Endothelial cell of hepatic sinusoid (primary cell): ENCODE data around the gene ATP5MC3.
"Not testable (repeated sequence)": the region's sequence is repeated elsewhere in the genome, so short reads cannot be mapped to it uniquely, and the experiment has no call there.

ENCODE experiments used
- in situ Hi-C: cut with HindIII; loops from 2 replicates; pipeline ENCODE4 v1.10.0; 2017; ENCODE audit warnings: low sequenced_read_pairs

The ATP5MC3 gene

GRCh38 chr2:175181104-175181876, at the start of gene ATP5MC3:
Gene ATP5MC3 (minus strand): TSS chr2:175181710. CDS start chr2:175181393, 317 bp downstream.
- in situ Hi-C loops: no loop called here

DNA sequence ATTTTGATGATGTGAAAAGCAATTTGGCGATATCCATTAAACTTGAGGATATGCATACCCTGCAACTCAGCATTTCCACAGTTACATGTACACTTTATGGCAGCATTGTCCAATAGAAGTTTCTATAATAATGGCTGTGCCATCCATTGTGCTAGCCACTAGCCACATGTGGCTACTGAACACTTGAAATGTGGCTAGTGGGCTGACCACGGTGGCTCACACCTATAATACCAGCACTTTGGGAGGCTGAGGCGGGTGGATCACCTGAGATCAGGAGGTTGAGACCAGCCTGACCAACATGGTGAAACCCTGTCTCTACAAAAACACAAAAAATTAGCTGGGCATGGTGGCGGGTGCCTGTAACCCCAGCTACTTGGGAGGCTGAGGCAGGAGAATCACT, 47.1 kb upstream of the ATP5MC3 start:
- in situ Hi-C loops: not testable (repeated sequence)

GRCh38 chr2:175228179-175228578, 46.7 kb upstream of the ATP5MC3 start:
- in situ Hi-C loops: no loop called here

DNA sequence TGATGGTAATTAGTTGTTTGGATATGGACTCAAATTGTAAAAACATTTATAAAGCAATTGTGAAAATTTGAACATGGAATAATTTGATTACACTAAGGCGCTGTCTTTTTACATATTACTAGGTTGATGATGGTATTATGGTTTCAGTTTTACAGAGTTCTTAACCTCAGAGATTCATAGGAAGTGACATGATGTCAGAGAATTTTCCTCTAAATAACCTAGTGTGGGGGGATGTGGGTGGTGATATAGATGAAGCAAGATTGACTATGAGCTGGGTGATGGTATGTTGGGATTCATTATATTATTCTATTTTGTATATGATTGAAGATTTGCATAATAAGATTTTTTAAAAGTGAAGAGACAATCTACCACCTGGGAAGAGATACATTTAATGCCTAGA, 45.9 kb upstream of the ATP5MC3 start:
- in situ Hi-C loops: no loop called here

- in situ Hi-C loops: no loop called here
Measured at GRCh38 chr2:175220075-175220474, 38.6 kb upstream of the ATP5MC3 start.

- in situ Hi-C loops: no loop called here
Measured at GRCh38 chr2:175218551-175218950, 37.0 kb upstream of the ATP5MC3 start.

DNA sequence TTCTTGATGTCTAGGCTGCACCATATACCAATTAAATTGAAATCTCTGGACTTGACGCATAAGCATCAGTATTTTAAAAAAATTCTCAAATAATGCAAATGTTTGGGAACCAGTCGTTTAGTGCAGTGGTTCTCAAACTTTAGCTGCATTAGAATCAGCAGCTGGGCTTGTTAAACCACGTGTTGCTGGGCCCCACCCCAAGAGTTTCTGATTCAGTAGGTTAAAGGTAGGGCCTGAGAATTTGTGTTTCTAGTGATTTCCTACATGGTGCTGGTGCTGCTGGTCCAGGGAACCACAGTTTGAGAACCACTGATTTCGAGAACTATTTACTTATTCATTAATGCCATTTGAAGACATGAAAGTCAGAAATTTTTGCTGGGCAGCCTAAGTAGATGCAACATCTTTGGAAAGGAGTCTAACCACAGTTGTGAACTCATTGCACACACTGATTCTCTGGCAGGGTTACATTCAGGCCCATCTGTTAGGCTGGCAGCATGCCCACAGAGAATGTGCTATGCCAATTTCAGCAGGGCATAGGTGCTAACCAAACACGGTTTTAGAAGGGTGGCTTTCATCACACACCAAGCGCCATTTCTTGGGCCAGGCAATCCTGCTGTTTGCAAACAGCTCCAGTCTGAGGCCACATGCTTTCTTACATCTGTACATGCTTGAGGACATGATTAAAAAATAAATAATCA, 26.4 kb upstream of the ATP5MC3 start:
- in situ Hi-C loops: no loop called here

DNA sequence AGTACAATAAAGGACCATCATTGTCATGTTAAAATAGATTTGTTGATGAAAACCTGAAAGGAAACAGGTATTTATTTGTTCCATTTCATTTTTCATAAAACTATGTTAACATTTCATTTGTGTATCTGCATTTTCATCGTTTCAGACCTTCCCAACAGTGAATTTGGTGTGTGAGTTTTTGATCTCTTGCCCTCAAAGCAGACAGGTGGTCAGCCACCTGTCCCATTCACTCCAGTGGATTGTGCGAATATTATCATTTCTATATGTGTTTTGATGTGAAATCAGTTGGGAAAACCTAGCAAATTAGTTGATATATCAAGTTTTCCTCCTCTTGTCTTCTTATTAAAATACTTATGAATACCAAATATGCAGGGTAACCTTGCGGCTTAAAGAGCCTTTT, 25.4 kb upstream of the ATP5MC3 start:
- in situ Hi-C loops: no loop called here

- in situ Hi-C loops: no loop called here
Measured at GRCh38 chr2:175205523-175205922, 24.0 kb upstream of the ATP5MC3 start.

GRCh38 chr2:175203621-175204496, 22.3 kb upstream of the ATP5MC3 start:
- in situ Hi-C loops: no loop called here

GRCh38 chr2:175195012-175195411, 13.5 kb upstream of the ATP5MC3 start:
- in situ Hi-C loops: no loop called here

- in situ Hi-C loops: no loop called here
Measured at GRCh38 chr2:175188761-175189160, 7.3 kb upstream of the ATP5MC3 start.

DNA sequence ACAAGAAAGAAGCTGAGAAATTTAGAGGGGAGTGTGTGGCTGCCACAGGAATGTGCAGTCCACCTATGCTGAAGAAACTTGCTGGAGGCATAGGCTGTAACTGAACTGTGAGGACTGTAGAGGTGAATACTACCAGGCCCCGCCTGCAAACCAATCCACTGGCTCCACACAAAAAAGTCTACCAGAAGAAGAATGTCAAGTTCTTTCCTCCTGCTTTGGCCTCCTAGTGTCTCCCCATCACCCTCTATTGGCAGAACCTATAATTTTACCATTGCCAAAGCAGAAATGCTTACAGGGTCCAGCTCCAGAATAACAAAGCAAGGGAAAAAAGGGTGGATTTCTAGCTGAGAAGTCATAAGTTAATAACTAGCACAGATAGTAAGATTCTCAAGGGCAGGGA, 5.9 kb upstream of the ATP5MC3 start:
- in situ Hi-C loops: no loop called here

DNA sequence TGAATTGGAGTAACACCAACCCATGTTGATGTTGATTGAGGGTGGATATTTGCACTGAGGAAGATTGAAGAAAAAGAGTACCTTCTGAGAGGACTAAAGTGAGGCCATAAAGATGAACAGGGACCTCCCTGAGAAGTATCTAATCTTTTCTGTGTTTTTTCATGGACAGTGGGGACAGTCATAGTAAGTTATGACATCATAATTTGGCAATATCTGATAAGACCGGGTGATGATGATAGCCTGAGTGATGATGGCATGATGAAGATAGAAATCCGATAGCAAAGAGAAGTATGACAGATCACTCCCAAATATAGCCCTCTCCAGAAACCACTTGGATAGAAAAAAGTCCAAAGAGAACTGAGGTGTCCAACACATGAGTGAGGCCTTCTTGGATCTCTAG, 2.2 kb upstream of the ATP5MC3 start:
- in situ Hi-C loops: no loop called here

- in situ Hi-C loops: no loop called here
Measured at GRCh38 chr2:175181877-175182308, 383 bp upstream of the ATP5MC3 start.

- in situ Hi-C loops: no loop called here
Measured at GRCh38 chr2:175180701-175181103, 808 bp downstream of the ATP5MC3 start.

GRCh38 chr2:175176624-175177023, 4.9 kb downstream of the ATP5MC3 start:
- in situ Hi-C loops: no loop called here

- in situ Hi-C loops: no loop called here
Measured at GRCh38 chr2:175175896-175176295, 5.6 kb downstream of the ATP5MC3 start.

- in situ Hi-C loops: no loop called here
Measured at GRCh38 chr2:175175320-175175719, 6.2 kb downstream of the ATP5MC3 start.

DNA sequence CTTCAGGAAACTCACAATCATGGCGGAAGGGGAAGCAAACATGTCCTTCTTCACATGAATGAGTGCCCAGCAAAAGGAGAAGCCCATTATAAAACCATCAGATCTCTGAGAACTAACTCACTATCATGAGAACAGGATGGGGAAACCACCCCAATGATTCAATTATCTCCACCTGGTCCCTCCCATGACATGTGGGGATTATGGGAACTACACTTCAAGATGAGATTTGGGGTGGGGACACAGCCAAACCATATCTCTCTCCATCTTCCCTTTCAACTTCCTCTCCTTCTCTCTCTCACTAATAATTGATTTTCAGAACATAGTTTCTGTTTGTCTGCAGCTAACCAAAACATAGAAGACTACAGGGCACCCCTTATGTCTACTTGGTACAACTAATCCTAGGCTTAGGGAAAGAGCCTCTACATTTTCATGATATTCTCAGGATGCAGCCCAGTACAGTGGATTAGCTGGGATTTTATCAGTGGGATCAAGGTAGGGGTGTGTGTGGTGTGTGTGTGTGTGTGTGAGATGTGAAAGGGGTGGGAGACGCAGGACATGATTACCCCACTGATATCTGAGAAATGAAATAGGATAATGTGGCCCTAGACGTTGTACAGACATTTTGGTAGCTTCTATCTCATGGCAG, 10.7 kb downstream of the ATP5MC3 start:
- in situ Hi-C loops: no loop called here

DNA sequence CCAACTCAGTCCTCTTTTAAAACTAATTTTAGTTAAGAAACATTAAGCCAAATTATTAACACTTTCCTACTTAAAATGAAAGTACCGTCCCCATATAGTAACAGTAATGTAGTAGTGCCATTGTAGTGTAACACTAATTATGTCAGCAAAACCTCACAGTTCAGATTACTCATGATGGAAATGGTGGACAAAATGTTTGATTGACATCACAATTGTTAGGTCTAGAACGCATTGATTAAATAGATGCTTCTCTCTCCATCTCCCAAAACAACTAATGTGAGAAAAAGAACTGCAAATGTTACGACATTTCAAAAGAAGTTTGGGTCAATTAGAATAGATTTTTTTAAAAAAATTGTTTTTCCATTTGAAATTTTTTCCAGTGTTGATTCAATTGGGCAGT, 12.3 kb downstream of the ATP5MC3 start:
- in situ Hi-C loops: no loop called here
